NCI-H446 (cell line): Measurements from ENCODE around the gene LRRC74A.
A peak's percentile ranks its signal among the peaks of the same experiment; 100 is the strongest.
"Not testable (repeated sequence)": the region's sequence is repeated elsewhere in the genome, so short reads cannot be mapped to it uniquely, and the experiment has no call there.

Experiments
- DNase-seq, 2 experiments: peaks; one replicate each; lab custom pipeline; 2025; lab: John Stamatoyannopoulos, UW

LRRC74A gene

DNA sequence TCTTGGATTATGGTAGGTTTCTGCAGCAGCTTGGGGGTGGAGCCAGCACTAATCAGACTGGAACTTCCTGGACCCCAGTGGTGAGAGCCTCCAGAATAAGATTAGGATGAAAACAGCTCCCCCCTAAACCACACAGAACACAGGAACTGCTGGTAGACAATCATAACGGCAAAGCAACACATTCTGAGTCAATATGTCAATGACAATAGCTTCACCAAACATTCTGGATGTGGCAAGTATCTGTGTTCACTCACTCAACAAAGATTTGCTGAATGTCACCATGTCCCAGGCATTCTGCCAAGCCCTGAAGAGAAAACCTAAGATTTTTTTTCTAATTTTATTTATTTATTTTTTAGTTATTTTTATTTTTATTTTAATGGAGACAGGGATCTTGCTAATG, 65.2 kb downstream of the LRRC74A start:
- no peak for DNase-seq

DNA sequence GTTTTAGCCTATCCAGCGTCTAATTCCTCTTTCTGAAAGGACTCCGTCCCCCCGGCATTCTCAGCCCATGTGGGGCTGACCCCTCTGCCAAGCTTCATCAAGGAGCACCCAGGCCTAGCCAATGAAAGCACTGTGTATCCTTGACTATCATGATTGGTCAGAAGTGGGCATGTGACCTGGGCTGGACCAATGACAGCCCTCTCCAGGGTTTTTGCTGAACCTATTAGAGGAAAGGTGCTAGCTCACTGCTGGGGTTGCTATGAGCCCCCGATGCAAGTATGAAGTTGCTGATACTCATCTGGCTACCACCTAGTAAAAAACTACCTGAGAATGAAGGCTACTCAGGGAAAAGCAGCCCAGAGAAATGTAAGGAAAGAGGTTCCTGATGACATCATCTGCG, 68.1 kb downstream of the LRRC74A start:
- no peak for DNase-seq

DNA sequence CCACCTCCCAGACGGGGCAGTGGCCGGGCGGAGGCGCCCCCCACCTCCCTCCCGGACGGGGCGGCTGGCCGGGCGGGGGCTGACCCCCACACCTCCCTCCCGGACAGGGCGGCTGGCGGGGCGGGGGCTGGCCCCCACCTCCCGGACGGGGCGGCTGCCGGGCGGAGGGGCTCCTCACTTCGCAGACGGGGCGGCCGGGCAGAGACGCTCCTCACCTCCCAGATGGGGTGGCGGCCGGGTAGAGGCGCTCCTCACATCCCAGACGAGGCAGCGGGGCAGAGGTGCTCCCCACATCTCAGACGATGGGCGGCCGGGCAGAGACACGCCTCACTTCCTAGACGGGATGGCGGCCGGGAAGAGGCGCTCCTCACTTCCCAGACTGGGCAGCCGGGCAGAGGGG, 71.8 kb downstream of the LRRC74A start:
- not testable (repeated sequence) for DNase-seq

DNA sequence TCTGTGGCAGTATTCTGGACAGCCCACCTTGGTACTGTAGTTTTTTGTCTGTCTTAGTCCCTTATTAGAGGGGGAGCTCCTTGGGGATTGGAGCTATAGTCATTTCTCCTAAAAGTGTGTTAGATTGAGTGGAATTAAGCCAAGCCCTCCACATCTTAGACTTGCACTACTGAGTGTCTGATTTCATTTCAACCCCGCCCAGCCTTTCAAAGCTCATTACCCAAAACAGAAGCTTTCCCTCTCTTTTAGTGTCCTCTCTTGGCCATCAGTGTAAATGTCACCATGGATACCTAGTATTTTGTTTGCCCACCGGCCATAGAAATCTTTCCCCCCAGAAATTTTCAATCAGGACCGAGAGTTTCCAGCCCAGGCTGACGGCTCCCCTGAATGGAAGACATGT, 74.5 kb downstream of the LRRC74A start:
- DNase-seq, result no peak

DNA sequence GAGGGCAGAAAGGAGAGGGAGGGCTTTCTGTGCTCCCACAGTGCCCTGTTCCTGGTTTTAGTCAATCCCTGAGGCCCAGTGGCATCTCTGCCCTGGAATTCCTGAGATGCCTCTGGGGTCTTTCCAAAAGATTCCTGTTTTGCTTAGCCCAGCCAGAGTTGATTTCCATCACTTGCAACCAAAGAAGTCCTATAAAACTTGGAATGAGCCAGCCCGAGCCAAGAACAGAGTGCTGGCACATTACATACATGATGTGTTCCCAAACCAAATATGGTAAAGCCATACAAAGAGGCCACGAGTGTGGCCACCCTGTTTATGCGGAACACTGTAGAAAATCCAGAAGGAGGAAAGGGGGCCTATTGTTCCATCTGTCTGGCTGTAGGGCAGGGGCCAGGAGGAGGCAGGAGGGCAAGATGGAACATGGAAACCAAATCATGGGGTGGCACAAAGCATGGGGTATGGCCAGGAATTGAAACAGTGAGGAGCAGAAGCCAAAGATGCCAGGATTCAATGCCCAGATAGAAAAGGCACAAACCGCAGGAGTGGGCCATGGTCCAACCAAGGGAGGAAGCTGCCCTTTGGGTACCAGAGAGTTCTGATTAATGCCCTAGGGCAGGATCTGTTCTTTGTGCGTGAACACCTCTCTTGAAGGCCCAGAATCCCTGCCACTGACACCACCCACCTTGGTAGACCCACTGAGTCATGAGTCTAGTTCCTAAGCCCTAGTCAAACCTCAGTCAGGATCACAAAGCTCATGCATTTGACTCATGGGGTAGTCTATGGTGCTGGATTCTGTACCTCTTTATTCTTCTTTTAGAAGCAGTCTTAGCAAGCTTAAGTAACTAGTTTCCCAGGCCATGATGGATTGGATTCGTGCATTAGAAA, 75.2 kb downstream of the LRRC74A start:
- DNase-seq, result peak in 1 of 2 experiments; percentile 59

DNA sequence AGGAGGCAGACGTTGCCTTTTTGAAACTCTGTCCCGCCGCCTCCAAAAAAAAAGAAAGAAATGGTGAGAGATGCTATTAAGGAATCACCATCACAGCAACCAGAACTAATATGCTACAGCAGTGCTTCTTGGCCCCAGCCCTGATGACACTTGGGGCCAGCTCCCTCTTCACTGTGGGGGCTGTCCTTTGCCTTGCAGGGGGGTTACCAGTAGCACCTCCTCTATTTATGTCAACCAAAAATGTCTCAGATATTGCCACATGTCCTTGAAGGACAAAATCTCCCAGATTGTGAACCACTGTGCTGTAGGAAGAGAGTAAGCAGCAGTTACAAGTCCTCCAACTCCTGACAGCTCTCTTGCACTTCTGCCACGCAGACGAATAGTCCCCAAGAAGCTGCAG, 76.4 kb downstream of the LRRC74A start:
- no peak for DNase-seq

DNA sequence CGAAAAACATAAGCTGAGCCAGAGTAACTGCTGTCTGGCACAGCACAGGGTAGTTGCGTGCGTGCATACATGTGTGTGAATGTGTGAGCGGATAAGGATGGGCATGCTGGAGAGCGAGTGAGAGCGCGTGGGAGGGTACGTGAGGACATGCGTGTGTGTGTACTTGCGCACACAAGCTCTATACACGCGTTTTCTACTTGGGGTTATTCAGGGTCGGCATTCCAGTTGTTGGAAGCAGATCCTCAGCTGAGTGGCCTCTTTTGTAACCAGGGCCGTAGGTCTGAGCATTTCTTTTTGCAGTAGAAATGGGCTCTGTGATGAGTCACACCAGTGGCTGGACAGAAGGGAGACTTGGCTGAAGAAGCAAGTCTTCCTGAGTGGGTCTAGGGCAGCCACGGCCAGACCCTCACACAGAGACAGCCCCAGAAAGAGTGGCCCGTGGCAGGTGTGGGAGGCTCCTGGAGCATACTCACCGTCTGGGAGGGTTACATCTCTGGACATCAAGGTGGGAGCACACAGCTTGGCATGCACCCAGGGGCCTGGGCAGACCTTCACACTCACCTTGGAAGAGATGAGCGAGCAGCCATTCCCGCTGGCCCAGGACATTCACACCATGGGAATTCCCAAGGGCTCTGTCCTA, 78.0 kb downstream of the LRRC74A start:
- DNase-seq, result no peak

DNA sequence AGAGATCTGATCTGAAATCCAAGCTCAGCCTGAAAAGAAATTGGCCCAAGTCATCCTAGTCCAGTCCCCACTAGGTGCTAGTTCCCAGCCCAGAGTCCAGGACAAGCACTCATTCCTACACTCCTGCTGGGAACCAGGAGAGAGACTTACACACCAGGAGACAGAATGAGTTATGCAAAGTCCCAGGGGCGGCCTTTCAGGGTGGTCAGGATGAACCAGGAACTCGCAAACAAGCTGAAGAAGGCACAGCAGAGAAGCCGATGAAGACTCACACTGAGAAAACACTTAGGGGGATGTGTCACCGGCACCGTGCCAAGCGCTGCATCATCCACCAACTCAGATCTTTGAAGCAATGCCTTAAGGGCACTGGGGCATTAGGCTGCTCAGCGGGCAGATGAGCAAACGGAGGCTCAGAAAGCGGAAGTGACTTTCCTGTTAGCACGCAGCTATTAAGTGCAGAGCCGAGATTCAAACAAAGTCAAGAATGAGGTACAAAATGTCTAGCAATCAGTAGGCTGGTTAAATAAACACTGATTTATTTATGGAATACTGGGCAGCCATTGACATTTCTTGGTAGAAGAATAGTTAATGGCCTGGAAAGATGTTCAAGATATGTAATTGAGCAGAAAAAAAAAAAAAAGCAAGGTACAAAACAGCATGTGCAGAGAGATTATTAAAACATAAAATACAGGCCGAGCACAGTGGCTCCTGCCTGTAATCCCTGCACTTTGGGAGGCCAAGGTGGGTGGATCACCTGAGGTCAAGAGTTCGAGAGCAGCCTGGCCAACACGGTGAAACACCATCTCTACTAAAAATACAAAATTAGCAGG, 78.7 kb downstream of the LRRC74A start:
- peak; percentile 36 to 73 for DNase-seq

DNA sequence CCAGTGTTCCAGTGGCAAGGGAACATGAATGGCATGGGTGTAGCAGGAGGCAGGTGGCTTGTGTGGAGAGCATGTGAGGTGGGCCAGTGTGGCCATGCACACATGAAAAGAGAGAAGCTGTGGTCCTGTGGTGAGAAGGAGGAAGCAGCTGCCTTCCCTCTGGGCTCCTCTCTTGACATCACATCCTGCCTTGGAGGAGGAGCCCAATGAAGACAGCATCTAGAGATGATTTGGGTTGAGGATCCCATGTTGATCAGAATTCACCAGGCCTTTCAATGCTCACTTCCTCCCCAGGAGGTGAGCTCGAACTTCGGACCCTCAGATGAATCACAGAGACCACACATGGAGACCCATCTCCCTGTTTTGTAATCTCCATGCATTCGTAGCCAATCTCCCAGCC, 82.6 kb downstream of the LRRC74A start:
- DNase-seq, result no peak

DNA sequence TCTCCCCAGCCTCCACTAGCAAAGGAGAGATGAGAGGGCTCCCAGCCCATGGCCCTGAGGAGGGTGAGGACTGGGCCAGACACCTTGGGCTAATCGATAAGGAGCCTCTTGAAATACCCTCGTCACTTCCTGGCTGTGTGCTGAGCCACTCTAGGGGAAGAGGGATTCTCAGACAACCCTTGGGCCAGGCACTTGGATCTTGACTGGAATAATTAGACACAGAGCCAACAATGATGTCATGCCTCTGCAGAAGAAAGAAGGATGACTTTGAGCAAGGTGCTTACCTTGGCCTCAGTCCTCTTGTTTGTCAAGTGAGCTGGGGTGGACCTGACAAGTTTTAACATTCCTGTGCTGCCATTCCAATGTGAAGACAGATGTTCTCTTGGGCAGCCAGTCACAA, 83.1 kb downstream of the LRRC74A start:
- peak in 1 of 2 experiments; percentile 25 for DNase-seq

DNA sequence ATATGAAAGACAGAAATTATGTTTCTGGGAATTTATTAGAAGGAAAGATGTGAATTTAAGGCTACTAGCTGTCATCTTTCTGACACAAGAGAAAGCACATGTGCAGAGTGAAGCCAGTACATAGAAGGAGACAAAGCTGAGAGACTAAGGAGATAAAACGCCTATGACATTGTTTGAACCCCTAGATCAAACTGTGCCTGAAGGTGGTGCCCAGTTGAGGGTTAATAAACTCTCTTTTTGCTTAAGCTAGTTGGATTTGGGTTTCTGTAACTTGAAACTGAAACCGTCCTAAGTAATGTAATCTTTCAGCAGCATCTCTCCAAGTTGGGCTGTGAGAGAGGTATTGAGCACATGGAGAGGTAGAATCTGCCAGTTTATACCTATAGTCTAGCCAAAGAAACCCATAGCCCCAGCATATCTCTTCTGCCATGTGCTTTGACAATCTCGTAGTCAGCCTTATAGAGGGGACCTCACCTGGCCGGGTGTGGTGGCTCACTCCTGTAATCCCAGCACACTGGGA, 84.2 kb downstream of the LRRC74A start:
- no peak for DNase-seq

DNA sequence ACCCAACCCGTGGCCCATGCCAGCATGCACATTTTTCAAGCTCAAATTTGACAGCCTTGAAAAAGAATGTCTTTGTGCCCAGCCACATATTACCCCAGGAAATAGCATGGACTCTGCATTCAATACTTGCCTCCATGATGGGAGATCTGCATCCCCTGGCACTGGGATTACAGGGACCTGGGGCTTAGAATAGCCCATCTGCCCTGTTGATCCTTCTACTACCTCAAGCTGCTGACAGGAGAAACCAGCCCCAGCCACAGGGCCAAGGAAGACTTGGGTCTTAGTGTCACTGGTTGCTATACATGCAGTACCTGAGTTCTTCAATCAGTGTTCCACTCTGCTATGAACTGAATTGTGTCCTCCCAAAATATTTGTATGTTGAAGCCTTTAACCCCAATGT, 85.3 kb downstream of the LRRC74A start:
- DNase-seq, result no peak

DNA sequence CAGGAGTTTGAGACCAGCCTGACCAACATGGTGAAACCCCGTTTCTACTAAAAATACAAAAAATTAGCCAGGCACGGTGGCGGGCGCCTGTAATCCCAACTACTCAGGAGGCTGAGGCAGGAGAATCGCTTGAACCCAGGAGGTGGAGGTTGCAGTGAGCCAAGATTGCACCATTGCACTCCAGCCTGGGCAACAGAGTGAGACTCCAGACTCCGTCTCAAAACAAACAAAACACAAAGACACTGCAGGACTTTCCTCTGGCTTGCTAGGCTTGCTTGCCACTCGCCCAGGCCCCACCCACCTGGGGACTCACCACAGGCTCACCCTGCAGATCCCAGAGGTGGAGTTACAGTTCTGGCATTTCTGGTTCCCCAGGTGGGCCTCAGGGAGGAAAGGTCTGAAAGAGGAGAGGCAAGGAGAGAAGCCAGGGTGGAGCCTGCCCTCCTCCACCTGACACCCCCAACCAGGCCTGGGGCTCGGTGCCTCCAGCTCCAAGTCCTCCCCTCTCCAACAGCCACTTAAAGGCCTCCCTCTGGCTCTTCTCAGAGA, 88.4 kb downstream of the LRRC74A start:
- not testable (repeated sequence) for DNase-seq

DNA sequence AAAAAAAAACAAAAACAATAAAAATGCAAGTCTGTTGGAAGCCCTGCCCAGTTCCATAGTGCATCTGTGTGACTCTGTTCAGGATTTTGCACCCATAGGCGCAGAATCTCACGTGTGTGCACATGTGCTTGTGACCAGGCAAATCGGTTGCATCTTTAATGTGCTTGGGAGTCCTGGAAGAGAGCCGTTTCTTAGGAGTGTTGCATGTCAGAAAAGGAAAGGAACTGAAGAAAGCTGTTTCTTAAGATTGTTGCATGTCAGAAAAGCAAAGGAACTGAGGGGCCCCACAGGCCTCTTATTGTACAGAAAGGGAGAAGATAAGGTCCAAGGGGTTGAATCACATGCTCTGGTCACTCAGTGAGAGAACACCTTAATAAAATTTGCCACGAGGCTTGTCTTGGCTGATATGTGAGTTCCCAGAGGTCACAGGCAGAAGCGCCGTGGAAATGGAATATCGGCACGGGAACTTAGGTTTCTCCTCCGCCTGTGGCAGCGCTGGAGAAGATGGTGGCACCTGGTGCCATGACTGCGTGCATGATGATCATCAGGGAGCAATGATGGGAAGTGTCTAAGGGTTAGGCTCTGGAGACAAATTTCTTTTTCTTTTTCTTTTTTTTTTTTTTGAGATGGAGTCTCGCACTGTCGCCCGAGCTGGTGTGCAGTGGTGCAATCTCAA, 90.0 kb downstream of the LRRC74A start:
- DNase-seq, result no peak

DNA sequence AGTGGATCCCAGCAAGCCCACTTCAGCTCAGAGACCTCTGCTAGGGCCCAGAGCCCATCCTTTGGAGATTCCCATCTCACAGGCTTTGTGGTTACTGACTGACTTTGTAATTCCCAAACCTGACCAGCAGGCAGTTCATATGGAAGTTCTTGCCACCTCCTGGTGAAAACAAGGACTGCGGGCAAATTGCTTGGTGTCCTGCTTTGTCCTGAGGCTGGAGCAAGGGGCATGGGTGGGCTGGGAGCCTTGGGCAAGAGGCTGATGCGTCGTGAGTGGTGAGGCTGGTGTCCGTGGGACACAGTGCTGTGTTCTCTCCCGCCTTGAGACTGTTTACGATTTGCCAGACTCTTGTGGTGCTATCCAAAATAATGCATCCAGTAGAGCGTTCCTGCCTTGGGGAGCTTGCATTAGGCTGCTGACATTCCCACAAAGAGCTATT, 91.0 kb downstream of the LRRC74A start:
- DNase-seq, result peak; percentile 62 to 70

DNA sequence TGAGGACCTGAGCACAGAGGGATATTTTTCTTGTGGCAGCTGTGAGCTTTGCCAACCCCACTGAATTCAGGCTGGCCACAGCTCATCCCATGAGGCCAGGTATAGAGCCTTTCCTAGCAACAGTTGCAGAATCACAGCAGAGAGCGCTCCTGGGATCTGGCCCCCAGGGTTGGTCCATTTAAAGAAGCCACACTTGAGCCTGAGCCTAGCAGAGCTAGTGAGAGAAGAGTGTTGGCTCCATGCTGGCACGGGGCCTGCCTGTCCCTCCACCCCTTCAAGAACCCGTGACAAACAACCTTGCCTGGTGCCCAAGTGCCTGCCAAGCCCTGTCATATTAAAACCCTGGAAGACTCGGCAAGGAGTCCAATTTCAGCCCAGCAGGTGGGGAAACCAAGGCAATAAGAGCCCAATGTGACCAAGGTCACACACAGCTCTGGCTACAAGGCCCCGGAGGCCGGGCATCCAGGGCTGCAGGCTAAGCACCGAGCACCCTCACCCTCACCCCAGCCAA, 91.6 kb downstream of the LRRC74A start:
- DNase-seq, result peak; percentile 84 to 89

DNA sequence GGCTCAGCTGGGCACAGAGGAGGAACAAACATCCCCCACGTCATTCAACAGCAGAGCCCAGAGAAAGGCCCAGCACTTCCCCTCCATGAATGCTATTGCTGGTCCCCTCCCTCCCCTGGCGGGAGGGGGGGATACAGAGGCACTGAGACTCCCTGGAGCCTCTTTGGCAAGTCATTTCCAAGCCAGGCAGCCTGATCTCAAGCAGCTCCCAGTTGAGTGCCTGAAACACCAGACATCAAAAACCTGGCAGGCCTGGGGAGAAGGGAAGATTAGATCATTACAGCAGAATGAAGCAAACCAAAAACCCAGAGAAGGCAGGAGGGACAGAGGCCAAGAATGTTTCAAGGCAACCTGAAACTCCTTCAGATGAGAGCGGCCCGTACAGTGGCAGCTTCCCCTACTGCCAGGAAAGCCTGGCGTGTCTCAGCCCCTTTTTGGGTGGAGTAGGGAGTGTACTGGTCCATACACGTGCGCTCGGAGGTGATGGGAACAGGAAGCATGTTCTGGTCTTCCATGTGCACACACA, 92.1 kb downstream of the LRRC74A start:
- DNase-seq, result peak; percentile 95 to 96

DNA sequence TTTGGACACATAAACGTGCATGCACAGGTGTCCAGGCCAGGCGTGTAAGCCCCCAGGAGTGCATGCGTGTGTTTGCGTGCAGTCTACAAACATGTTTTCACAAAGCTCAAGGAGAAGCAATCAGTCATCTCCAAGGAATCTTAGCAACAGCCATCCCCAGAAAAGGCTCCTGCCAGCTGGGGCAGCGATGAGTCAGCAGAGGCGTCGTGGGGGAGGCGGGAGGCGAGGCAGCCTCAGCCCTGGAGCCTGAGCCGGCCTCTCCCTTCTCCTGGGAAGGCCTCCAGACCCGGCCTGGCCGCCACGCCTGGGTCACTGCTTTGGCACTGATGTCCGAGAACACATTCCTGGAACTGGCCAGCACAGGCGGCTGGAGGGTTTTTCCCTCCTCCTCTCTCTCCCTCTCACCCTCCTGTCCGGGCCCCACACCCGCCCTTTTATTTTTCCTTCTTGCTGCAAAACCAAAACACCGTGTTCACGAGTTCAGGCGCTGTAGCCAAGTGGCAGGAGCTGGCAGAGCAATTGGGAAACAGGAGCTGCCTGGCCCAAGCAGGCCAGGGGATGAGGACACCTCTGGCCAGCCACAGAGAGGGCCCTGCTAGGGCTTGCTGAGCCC, 92.7 kb downstream of the LRRC74A start:
- DNase-seq, result peak; percentile 89 to 95
